ENCODE data around the gene GBE1.

GRCh38 chr3:81476692-81477091 lies 284.8 kb downstream of the GBE1 start:
- no peak for TF ChIP-seq CTCF (IDR thresholded peaks at IDR 0.05; ENCODE audit: low read length)
- TF ChIP-seq EZH2 (optimal IDR thresholded peaks at IDR 0.05; ENCODE audit: low read depth, low read length), result no peak
- no peak for TF ChIP-seq EZH2phosphoT487 (IDR thresholded peaks at IDR 0.05; ENCODE audit: low read length)

All from MM.1S (cell line).